ENCODE data around the gene PLCXD1. TPM values are rescaled to one million over a fixed set of nuclear protein-coding genes. Genes with fewer than 3 reads are reported as not detected.
"Not testable (repeated sequence)": the region's sequence is repeated elsewhere in the genome, so short reads cannot be mapped to it uniquely, and the experiment has no call there.

PLCXD1 gene
- total RNA-seq, 1 experiment from 2014 or later = 2.6 TPM

DNA sequence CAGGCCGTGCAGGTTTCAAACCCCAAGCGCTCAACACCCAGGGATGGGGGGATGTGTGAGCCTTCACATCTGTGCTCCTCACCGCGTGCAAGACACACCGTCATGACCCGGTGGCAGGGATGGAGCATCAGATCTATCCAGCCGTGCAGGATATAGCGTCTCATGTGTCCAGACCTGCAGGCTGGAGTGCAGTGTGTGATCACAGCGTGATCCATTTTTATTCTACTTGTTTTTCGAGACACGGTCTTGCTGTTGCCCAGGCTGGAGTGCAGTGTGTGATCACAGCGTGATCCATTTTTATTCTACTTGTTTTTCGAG is 70.1 kb downstream of the PLCXD1 start:
- not testable (repeated sequence) for DNase-seq (ENCODE audit: low read depth)

- DNase-seq (ENCODE audit: low read depth) = no peak
Observed at GRCh38 chrX:351736-352135, 70.6 kb downstream of the PLCXD1 start.

- DNase-seq (ENCODE audit: low read depth) = no peak
Observed at GRCh38 chrX:352181-352580, 71.0 kb downstream of the PLCXD1 start.

DNA sequence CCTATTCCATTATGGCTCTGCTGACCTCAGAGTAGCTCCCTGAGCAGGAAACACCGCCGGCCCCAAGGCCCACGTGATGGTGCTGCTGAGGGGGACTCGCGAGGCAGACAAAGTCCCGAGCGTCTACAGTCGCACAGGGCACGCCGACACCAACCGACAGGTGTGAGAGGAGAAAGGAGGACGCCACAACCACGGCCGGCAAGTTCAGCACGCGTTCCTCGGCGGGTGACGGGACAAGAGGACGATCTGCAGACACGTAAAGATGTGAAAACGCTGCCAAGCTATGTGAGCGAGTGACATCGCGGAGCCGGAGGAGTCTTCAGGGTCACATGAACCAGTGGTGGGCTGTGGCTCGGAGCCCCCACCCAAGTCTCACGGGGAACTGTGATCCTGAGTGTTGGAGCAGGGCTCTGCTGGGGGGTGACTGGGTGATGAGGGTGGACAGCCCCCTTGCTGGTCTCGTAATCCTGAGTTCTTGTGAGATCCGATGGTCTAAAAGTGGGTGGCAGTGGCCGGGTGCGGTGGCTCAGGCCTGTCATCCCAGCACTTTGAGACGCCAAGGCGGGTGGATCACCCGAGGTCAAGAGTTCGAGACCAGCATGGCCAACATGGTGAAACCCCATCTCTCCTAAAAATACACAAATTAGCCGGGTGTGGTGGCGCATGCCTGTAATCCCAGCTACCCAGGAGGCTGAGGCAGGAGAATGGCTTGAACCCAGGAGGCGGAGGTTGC is 71.6 kb downstream of the PLCXD1 start:
- no peak for DNase-seq (ENCODE audit: low read depth)

Other genes with a start within 250 kb of the PLCXD1 start
- gene GTPBP6, start 37.4 kb downstream of the PLCXD1 start, total RNA-seq (2014; rRNA removed; shearing (Covaris generic)) = 15.9 and 22.8 TPM in 2 replicates
- gene PPP2R3B, start 105.5 kb downstream of the PLCXD1 start, total RNA-seq (2014; rRNA removed; shearing (Covaris generic)) = 6.7 and 7.7 TPM in 2 replicates

Data from RPMI7951 (cell line).